HG03066 (cell line): ENCODE results near the gene CCDC150.
A peak's percentile ranks its signal among the peaks of the same experiment; 100 is the strongest.
"Not testable (repeated sequence)": the region's sequence is repeated elsewhere in the genome, so short reads cannot be mapped to it uniquely, and the experiment has no call there.

Experiments used
- ATAC-seq: cut with Tn5 transposase; IDR thresholded peaks from one replicate; pipeline ENCODE4 v1.9.1; 2021; ENCODE audit warnings: low read depth; ENCODE audit not compliant: unreplicated experiment

The CCDC150 gene

DNA sequence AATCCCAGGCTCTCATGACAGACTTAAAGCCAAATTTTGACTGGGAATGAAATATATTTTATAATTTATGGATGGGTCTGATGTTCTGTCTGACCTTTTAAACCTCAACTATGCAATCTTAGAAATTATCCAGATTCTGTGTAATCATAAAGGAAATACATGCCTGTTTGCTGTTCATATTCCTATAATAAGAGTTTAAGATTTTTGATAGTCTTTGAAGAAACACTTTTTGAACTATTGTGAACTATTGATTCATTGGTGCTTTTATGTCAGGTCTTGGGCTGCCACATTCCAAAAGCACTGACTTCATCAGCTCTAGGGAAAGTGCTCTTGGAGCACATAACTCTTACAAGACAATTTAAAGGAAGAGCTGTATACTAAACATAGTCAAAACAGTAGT, 64.2 kb downstream of the CCDC150 start:
- ATAC-seq, result no peak

DNA sequence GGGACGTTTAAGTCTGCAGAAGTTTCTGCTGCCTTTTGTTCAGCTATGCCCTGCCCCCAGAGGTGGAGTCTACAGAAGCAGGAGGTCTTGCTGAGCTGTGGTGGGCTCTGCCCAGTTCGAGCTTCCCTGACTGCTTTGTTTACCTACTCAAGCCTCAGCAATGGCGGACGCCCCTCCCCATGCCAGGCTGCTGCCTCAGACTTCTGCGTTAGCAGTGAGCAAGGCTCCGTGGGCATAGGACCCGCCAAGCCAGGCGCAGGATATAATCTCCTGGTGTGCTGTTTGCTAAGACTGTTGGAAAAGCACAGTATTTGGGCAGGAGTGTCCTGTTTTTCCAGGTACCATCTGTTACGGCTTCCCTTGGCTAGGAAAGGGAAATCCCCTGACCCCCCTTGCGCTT, 70.5 kb downstream of the CCDC150 start:
- ATAC-seq, result not testable (repeated sequence)

DNA sequence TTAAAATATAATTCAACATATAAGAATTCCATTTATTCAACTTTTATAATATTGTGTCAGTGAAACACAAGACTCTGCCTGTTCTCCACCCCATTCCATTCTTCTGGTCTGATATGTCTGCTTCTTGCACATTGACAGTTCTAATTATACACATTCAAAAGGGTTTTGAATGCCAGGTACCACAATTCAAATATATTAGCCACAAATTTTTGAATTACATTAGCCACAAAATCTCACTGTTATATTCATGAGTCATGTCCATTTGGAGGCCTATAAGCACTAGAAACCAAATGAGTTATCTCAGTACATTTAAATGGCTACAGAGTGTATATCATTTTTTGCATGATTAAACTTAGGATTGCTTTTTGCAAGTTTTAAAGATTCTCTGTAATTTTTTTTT, 72.1 kb downstream of the CCDC150 start:
- ATAC-seq, result no peak

DNA sequence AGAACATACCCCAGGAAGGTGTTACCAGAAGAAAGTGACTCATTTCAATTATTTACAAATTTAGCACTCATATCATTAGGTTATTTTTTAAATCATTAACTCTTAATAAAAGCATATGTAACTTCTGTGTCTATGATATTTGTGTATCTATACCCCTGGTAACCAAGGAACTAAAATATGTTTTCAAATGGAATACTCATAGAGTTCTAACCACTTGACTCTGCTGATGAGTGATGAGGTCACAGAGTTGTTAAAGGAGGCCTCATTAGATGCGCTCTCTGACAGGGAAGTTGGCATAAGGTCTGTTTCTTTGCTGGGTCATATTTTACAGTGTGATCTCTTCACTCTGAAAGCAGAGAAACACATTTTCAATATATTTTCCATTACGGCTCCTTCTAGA, 73.4 kb downstream of the CCDC150 start:
- ATAC-seq, result no peak

DNA sequence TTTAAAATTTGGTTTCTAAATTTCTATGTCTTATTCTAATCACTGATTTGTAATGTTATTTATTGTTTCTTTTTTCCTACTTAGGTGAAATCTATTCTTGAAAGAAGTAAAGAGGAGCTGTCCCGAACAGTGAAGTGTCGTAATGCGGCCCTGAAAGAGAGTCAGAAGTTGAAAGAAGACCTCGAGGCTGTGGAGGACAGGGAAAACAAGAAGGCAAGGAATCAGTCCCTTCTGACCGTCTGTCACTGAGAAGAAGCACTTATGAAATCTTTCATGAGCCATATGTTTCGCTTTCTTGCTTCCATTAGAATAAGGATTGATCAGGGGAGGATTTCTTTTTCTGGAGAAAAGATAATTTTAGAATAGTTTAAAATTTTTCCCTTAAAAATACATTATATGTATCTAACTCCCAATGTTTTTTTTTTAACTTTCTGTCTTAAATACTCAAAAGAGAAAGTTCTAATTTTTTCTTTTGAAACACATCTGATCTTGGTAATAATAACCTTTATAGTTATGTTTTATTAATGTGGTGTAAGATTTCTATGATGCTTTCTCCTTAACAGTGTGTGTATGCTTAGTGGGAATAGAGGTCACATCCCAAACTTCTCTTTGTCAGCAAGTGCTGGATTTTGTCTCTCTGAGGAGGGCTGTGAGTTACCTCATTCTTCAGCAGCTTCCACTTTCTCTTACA, 79.0 kb downstream of the CCDC150 start:
- ATAC-seq, result no peak

DNA sequence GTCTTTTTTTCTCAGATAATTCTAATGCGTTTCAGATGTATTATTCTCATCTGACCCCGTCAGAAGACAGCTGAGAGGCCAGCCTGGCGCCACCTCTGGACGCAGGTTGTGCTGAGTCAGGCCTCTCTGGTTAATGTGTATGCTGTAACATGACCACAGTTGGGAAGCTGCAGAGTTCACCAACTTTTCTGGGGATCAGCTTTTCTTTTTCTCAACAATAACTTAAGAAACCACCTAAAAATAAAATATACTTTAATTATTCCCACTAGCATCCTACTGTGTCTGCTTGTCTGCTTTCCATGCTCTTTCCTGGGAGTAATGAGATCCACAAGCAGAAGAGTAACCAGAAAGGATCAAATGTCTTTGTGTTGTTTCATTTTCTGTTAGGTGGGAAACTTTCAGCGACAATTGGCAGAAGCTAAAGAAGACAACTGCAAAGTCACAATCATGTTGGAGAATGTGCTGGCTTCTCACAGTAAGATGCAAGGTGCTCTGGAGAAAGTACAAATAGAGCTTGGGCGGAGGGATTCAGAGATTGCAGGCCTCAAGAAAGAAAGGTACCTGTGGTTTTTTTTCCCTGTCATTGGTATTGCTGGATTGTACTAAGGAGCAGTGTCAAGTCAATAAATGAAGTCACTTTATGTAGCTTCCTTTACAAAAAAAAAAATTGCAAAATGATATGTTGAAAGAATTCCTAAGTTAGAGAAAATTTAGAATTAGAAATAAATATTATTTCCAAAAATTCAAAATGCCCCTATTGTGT, 79.8 kb downstream of the CCDC150 start:
- peak; percentile 71 for ATAC-seq

DNA sequence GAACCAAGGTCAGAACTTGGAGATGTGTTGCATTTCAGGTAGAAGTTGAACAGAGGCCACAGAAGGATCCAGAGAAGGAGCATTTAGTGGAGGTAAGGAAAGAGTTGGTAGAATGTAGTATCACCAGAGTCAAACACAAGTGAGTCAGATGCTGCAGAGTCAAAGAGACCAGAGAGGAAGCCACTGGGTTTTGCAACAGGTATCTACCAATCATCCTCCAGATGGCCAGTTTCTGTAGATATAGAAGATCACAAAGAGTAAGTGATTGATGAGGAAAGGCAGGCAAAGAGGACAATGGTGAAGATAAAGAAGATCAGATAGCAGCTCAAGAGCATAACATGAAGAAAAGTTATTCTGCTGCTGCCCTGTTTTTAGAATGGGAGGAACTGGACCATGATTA, 84.1 kb downstream of the CCDC150 start:
- no peak for ATAC-seq

DNA sequence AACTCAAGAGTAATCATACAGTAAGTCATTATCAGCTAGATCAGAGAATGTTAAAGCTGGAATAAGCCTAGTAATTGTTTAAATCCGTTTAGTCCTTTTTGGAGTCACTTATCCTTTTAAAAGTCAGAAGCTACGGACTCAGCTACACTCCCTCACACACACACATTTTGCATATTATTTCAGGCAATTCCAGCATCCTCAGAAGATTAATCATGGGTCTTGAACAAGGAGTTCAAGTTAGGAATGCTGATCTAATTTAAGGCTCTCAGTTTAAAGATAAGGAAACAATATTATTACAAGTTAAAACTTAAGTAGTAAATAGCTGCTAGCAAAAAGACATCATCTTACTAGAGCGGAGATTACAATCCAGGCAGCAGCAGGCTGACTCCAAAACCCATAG, 85.7 kb downstream of the CCDC150 start:
- ATAC-seq, result no peak

DNA sequence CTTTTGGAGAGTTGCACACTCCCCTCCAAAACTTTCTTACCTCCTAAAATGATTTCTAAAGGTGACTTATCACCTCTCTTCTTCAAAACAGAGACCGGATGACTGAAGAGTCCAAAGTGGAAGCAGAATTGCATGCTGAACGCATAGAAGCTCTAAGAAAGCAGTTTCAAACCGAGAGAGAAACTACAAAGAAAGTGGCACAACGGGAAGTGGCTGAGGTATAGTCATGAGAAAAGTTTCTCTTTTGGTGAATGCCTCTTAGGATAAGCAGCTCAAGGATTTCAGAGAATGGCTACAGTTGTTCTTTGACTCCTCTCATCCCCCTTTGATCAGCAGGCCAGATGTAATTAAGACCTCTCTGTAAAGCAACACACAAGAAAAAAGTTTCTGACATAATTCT, 86.4 kb downstream of the CCDC150 start:
- no peak for ATAC-seq

DNA sequence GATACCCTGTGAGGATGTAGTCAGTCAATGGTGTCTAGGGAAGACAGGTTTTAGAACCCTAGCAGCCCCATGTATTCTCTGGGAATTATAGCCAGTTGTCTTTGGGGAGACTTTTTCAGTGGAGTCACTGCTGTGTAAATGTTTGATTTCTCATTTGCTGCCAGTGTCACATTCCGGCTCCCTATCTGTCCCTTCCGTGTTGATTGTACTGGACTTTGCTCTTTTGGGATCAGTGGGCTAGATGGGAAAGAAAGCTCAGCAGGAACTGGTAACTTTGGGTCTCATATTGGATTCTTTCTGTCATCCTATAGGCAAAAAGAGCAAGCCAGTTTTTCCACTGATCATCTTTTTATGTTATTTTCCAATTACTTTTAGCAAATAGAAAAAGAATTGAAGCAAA, 89.9 kb downstream of the CCDC150 start:
- ATAC-seq, result no peak

DNA sequence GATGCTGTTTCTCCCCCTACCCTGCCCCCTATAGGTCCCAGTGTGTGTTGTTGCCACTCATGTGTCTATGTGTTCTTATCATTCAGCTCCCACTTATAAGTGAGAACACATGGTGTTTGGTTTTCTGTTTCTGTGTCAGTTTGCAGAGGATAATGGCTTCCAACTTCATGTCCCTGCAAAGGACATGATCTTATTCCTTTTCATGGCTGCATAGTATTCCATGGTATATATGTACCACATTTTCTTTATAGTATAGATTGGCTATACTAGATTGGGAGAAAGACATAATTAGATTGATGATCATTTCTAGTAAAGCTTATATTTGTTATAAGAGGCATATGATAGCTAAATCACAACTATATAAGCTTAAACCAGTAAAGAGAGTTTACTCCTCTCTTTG, 97.1 kb downstream of the CCDC150 start:
- not testable (repeated sequence) for ATAC-seq

DNA sequence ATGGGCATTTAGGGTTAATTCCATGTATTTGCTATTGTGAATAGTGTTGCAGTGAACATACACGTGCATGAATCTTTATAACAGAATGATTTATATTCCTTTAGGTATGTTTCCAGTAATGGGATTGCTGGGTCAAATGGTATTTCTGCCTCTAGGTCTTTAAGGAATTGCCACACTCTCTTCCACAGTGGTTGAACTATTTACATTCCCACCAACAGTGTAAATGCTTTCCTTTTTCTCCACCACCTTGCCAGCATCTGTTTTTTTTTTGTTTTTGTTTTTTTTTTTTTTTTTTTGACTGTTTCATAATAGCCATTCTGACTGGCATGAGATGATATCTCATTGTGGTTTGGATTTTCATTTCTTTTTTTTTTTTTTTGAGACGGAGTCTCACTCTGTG, 97.5 kb downstream of the CCDC150 start:
- no peak for ATAC-seq

DNA sequence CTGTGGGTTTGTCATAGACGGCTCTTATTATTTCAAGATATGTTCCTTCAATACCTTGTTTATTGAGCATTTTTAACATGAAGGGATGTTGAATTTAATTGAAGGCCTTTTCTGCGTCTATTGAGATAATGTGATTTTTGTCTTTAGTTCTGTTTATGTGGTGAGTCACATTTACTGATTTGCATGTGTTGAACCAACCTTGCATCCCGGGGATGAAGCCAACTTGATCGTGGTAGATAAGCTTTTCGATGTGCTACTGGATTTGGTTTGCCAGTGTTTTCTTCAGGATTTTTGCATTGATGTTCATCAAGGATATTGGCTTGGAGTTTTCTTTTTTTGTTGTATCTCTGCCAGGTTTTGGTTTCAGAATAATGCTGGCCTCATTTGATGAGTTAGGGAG, 99.5 kb downstream of the CCDC150 start:
- ATAC-seq, result no peak

DNA sequence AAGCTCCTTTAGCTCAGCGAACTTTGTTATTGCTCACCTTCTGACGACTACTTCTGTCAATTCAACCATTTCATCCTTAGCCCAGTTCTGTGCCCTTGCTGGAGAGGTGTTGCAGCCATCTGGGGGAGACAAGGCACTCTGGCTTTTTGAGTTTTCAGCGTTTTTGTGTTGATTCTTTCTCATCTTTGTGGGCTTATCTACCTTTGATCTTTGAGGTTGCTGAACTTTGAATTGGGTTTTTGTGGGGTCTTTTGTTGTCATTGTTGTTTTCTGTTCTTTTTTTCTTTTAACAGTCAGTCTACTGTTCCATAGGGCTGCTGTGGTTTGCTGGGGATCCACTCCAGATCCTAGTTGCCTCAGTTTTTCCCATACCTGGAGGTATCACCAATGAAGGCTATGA, 102.7 kb downstream of the CCDC150 start:
- no peak for ATAC-seq

DNA sequence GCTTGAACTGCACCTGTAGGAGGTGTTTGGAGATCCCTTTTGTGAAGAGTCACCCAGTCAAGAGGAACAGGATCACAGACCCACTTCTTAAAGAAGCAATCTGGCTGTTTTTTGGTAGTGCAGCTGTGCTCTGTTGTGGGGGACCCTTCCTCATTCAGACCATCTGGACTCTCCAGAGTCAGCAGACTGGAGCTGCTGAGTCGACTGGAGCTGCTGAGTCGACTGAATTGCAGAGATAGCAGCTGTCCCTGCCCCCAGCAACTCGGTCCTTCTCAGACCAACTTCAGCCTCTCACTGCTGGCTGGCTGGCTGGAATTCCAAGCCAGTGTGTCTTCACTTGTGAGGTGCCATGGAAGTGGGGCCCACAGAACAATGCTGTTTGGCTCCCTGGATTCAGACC, 103.2 kb downstream of the CCDC150 start:
- ATAC-seq, result no peak

DNA sequence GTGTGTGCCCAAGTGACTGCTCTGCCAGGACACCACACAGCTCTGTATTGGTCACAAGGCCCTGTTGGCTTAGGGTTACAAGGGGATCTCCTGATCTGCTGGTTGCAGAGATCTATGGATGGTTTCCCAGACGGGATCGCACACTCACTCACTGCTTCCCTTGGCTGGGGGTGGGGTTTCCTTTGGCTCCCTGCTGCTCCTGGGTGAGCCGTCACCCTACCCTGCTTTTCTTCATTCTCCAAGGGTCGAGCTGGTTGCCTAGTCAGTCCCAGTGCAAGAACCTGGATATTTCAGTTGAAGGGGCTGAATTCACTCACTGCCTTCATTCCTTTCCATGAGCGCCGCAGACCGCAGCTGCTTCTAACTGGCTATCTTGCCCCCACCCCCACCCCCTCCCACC, 103.7 kb downstream of the CCDC150 start:
- no peak for ATAC-seq

DNA sequence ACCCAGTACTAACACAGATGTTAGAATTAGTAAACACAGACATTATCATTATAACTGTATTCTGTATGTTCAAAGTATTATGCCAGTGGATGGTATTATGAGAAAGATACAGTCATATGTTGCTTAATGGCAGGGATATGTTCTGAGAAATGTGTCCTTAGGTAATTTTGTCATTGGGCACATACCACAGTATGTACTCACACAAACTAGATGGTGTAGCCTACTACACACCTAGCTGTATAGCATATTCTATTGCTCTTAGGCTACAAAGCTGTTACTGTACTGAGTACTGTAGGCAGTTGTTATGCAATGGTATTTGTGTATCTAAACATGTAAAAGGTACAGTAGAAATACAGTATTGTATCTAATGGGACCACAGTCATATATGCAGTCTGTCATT, 106.2 kb downstream of the CCDC150 start:
- no peak for ATAC-seq

DNA sequence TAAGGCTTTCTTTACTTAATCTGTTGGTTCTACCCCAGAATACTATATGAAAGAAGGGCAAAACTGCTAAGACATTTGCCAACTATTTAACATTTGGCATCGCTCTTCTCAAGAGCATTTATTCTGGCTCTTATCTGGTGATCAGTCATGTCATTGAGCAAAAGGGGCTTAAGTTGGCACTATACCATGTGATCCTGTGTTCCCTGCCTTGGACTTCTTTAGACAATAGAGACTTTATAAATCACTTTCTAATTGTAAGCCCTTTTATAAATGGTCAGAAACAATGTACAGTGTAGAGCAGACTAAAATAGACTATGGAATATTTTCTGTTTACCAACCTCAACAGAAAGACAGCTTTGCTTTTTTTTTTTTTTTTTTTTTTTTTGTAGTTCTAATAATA, 107.9 kb downstream of the CCDC150 start:
- ATAC-seq, result no peak

DNA sequence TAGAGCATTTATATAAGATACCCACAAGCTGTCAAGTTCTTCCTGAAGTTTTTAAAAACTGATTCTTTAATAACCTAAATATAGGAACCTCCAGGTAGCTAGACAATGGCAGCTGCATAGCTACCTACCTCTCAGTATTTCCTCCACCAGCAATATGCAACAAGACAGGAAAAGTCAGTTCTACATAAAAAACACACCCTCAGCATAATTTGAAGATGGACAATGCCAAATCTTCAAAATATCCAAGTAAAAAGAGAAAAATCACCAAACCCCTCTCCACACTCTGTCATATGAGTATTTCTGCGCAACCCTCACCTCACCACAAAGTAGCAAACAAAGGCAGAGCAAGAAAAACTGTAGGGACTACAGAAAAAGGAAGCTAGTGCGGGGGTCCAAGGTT, 108.6 kb downstream of the CCDC150 start:
- ATAC-seq, result no peak

DNA sequence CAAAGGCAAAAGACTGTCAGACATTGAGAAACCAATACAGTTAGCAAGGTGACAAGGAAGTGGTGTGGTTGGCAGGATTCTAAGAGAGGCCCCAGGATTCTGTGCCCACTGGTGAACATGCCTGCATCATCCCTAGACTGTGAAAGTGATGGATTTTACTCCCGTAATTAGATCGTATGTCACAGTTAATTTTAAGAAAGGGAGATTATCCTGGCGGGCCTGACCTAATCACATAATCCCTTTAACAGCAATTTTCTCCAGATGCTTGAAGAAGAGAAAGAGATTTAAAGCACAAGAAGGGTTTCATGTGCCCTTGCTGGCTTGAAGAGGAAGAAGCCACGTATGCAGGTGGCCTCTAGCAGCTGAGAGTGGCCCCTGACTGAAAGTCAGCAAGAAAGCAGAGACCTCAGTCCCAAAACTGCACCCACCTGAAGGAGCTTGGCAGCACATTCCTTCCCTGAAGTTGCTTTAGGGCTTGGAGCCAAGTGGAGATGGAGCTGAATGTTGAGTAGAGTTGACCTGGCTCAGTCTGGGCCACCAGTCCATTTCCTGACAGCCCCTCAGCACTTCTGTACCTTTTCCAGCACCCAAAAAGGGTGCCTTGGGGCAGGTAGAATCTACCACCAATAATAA, 110.9 kb downstream of the CCDC150 start:
- ATAC-seq, result peak; percentile 15

DNA sequence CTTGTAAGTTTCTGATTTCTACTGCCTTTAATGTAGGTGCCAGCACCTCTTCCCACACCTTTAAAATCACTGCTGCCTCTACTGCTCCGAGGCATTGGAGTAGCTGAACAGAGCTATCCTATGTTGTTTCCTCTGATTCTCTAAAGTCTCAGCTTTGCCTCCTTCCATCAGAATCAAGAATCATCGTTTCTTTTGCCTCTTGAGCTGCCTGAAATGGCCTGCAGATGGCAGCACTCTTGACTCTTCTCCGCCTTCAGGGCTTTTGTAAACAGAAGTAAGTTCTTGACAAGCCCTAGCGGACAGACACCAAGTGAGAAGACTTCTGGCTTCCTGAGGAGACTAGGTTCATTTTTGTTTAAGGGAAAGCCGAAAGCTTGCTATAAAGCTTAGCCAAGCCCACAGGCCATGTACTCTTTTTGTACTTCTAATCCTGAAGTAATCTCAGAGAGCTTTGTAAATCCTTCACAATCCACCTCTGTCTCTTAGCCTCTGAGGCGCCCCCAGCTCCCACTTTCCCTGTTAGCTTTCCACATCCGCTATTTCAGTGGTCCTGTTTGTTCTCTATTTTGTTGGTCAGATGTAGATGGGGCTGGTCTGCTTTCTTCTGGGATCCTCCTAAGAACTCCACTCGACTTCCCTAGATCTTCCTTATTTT, 111.6 kb downstream of the CCDC150 start:
- ATAC-seq, result peak; percentile 95
